Keratinocyte (primary cell): Measurements from ENCODE around the gene UBTFL1. TPM values are rescaled to one million over a fixed set of nuclear protein-coding genes. Genes with fewer than 3 reads are reported as not detected.
A peak's percentile ranks its signal among the peaks of the same experiment; 100 is the strongest.

ENCODE experiments used
- DNase-seq: peaks from one replicate; pipeline ENCODE4 v3.0.0-alpha.2; 2011; ENCODE audit warnings: low read depth, missing footprints, low spot score
- FAIRE-seq: peaks from 2 replicates; lab custom pipeline; 2011; peaks lifted over from hg19 to GRCh38; lab: Jason Lieb, UNC
- H2AFZ ChIP-seq: 2 replicates; pipeline ENCODE4 v1.6.0; 2012; ENCODE audit warnings: low read length, control low read depth, inconsistent platforms; ENCODE audit not compliant: control insufficient read depth
- H3K27ac ChIP-seq: 2 replicates; pipeline ENCODE4 v1.5.1; 2011; ENCODE audit warnings: low read length; ENCODE audit not compliant: control insufficient read depth, insufficient read depth
- H3K27me3 ChIP-seq: 3 replicates; pipeline ENCODE4 v1.6.0; 2011; ENCODE audit warnings: low read length; ENCODE audit not compliant: control insufficient read depth, insufficient read depth; ENCODE audit errors: extremely low read depth
- H3K36me3 ChIP-seq, 2 experiments: 2 replicates in 1 of 2; 3 replicates in 1 of 2; pipeline ENCODE4 v1.5.1; 2011; ENCODE audit warnings: low read length in 2 of 2, mild to moderate bottlenecking in 1 of 2; ENCODE audit not compliant: control insufficient read depth in 2 of 2, insufficient read depth in 2 of 2; ENCODE audit errors: extremely low read depth in 1 of 2
- H3K4me1 ChIP-seq: 3 replicates; pipeline ENCODE4 v1.5.1; 2011; ENCODE audit warnings: low read length; ENCODE audit not compliant: control insufficient read depth, insufficient read depth; ENCODE audit errors: extremely low read depth
- H3K4me2 ChIP-seq: 3 replicates; pipeline ENCODE4 v1.6.0; 2011; ENCODE audit warnings: low read depth, low read length; ENCODE audit not compliant: control insufficient read depth, insufficient read depth; ENCODE audit errors: extremely low read depth
- H3K4me3 ChIP-seq, 3 experiments: fragments of 200-600 bp in 1 of 3; sonication (generic) in 1 of 3; 2 replicates in 2 of 3; 3 replicates in 1 of 3; pipeline ENCODE4 v1.5.1; 2011 to 2016; ENCODE audit warnings: low read length in 3 of 3, mild to moderate bottlenecking in 3 of 3, control low read depth in 2 of 3, inconsistent platforms in 1 of 3, low read depth in 1 of 3, mixed read lengths in 1 of 3, mixed run types in 1 of 3, moderate library complexity in 1 of 3; ENCODE audit not compliant: control insufficient read depth in 2 of 3, insufficient read depth in 2 of 3; ENCODE audit errors: extremely low read depth in 1 of 3
- H3K79me2 ChIP-seq: 2 replicates; pipeline ENCODE4 v1.6.0; 2012; ENCODE audit warnings: low read length; ENCODE audit not compliant: control insufficient read depth, insufficient read depth
- H3K9ac ChIP-seq: 3 replicates; pipeline ENCODE4 v1.6.0; 2011; ENCODE audit warnings: low read length; ENCODE audit not compliant: control insufficient read depth, insufficient read depth; ENCODE audit errors: extremely low read depth
- H3K9me1 ChIP-seq: 3 replicates; pipeline ENCODE4 v1.6.0; 2011; ENCODE audit warnings: low read length; ENCODE audit not compliant: control insufficient read depth, insufficient read depth; ENCODE audit errors: extremely low read depth
- H3K9me3 ChIP-seq: 2 replicates; pipeline ENCODE4 v1.5.1; 2012; ENCODE audit warnings: low read depth, low read length; ENCODE audit not compliant: control insufficient read depth
- H4K20me1 ChIP-seq: 3 replicates; pipeline ENCODE4 v1.6.0; 2011; ENCODE audit warnings: low read length; ENCODE audit not compliant: control insufficient read depth, insufficient read depth; ENCODE audit errors: extremely low read depth
- EZH2 ChIP-seq: IDR thresholded peaks from one replicate; pipeline ENCODE4 v1.6.1; 2012; ENCODE audit warnings: inconsistent platforms, mild to moderate bottlenecking, low read length, moderate library complexity
- dilution Hi-C: fragments of 300-500 bp; cut with MboI; formaldehyde crosslinking; loops from one replicate; pipeline ENCODE4 v1.7.0; 2020; ENCODE audit warnings: low sequenced_read_pairs; ENCODE audit not compliant: extremely low pct_ligation_motif_present
- polyA plus RNA-seq, 5 experiments: library from polyadenylated mRNA; depleted of rRNA in 3 of 5; stranded (reverse) in 3 of 5; stranded (forward) in 1 of 5; unstranded in 1 of 5; fragments of >200 nt; gene quantifications; 1 replicate in 1 of 5; 2 replicates in 3 of 5; 3 replicates in 1 of 5; pipeline versions ENCODE4 v1.2.1 to v1.2.3, GENCODE V29; 2011 to 2012; ENCODE audit warnings: missing spikeins in 2 of 5, low read depth in 1 of 5, low replicate concordance in 1 of 5
- TF ChIP-seq, protein P1 (sequence below), 3 experiments: IDR thresholded peaks in 1 of 3; conservative IDR thresholded peaks in 1 of 3; optimal IDR thresholded peaks in 1 of 3; 2 replicates in 2 of 3; 3 replicates in 1 of 3; pipeline versions ENCODE3 to v1.5.1; 2011; ENCODE audit warnings: low read length in 3 of 3, mild to moderate bottlenecking in 3 of 3, moderate library complexity in 2 of 3, control low read depth in 1 of 3, inconsistent platforms in 1 of 3; ENCODE audit not compliant: insufficient read depth in 2 of 3; ENCODE audit errors: extremely low read depth in 1 of 3

UBTFL1 gene
- polyA plus RNA-seq, 1 donor (not counting 4 experiments of a cell fraction or from before 2014, with no cell fraction given): not detected

DNA sequence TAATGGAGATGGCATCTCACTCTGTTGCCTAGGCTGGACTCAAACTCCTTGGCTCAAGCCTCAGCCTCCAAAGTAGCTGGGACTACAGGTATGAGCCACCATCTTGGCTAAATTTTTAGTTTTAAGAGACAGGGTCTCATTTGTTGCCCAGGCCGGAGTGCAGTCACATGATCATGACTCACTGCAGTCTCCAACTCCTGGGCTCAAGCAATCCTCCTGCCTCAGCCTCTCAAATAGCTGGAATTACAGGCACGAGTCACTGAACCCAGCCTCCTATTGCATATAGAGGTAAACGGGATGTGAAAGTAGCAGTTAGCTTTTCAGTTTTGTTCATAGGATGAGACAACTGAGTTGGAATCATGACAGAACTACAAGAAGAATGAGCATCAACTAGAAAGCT, 39.2 kb downstream of the UBTFL1 start:
- no peak for FAIRE-seq
- H3K4me3 ChIP-seq: no peak overlapping the region
- TF ChIP-seq, protein P1, sequence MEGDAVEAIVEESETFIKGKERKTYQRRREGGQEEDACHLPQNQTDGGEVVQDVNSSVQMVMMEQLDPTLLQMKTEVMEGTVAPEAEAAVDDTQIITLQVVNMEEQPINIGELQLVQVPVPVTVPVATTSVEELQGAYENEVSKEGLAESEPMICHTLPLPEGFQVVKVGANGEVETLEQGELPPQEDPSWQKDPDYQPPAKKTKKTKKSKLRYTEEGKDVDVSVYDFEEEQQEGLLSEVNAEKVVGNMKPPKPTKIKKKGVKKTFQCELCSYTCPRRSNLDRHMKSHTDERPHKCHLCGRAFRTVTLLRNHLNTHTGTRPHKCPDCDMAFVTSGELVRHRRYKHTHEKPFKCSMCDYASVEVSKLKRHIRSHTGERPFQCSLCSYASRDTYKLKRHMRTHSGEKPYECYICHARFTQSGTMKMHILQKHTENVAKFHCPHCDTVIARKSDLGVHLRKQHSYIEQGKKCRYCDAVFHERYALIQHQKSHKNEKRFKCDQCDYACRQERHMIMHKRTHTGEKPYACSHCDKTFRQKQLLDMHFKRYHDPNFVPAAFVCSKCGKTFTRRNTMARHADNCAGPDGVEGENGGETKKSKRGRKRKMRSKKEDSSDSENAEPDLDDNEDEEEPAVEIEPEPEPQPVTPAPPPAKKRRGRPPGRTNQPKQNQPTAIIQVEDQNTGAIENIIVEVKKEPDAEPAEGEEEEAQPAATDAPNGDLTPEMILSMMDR (optimal IDR thresholded peaks at IDR 0.05 in 1 of 3, IDR thresholded peaks at IDR 0.05 in 1 of 3, conservative IDR thresholded peaks at IDR 0.05 in 1 of 3; ENCODE audit: extremely low read depth in 1 of 3, insufficient read depth in 2 of 3, low read length in 3 of 3): no peak
- TF ChIP-seq EZH2: no peak

DNA sequence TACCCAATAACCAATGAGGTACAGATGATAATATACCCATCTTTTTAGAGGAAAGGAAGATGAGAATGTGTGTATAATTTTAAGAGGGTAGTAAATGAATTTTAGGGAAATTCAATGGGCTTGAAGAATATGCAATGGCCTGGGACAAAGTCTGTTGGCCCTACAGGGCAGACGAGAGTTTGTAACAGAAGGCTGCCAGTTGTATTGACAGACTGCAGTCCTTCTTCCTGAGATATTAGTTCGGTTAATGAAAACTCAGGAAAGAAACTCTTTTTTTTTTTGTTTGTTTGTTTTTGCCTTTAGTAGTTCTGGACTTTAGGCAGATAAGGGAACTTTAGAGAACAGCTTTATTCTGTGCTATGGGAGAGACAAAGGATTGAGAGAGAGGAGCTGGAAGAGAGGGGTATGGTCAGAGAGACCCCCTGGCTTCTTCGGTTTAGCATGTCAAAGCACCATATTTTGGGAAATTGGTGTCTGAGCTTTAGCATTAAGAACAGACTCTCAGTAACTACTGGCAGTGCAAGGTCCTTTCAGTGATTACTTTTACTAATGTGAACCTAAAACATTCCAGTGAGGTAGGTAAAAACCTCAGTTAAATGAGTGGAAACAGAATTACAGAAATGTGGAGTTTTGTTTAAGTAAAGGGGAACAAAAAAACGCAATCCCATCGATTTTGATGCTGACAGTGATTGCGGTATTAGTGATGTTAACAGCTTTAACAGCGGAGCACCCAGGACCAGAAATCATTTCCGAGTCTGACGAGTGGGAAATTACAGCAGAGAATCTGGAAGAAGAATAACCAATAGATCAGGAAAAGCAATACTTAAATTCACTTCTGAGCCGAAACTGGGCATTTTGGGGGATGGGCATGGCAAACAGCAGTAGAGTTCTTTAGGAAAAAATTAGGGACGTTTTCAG, 48.1 kb downstream of the UBTFL1 start:
- FAIRE-seq: no peak
- dilution Hi-C loops: no loop called here
- H3K4me2 ChIP-seq: peak overlapping the region; percentile 81

More for the DNA sequence above, 39.2 kb downstream of the UBTFL1 start:
- H2AFZ ChIP-seq: no peak overlapping the region
- no peak for DNase-seq
- H3K9me3 ChIP-seq: no peaks in the 10 kb centered on the region
- no peaks in the 10 kb centered on the region for H3K9me1 ChIP-seq
- dilution Hi-C loops: no loop called here
- no peak overlapping the region for H3K27ac ChIP-seq
- H3K36me3 ChIP-seq: no peaks in the 10 kb centered on the region
- H3K4me2 ChIP-seq: no peak overlapping the region
- H3K27me3 ChIP-seq: no peaks in the 10 kb centered on the region
- H3K9ac ChIP-seq: no peak overlapping the region
- H4K20me1 ChIP-seq: no peaks in the 10 kb centered on the region
- H3K79me2 ChIP-seq: no peaks in the 10 kb centered on the region
- no peaks in the 10 kb centered on the region for H3K4me1 ChIP-seq

More for the DNA sequence above, 48.1 kb downstream of the UBTFL1 start:
- H3K9me3 ChIP-seq: no peaks in the 10 kb centered on the region
- H3K4me3 ChIP-seq: peak overlapping the region in 1 of 3 experiments; percentile 54
- H3K36me3 ChIP-seq: no peaks in the 10 kb centered on the region
- no peak for DNase-seq
- H3K4me1 ChIP-seq: peaks cover 7% of the 10 kb centered on the region
- H3K27ac ChIP-seq: no peak overlapping the region
- H3K27me3 ChIP-seq: peaks cover 20% of the 10 kb centered on the region
- H4K20me1 ChIP-seq: no peaks in the 10 kb centered on the region
- TF ChIP-seq EZH2: no peak
- TF ChIP-seq, protein P1 (optimal IDR thresholded peaks at IDR 0.05 in 1 of 3, IDR thresholded peaks at IDR 0.05 in 1 of 3, conservative IDR thresholded peaks at IDR 0.05 in 1 of 3; ENCODE audit: extremely low read depth in 1 of 3, insufficient read depth in 2 of 3, low read length in 3 of 3): no peak
- H3K9me1 ChIP-seq: no peaks in the 10 kb centered on the region
- no peak overlapping the region for H3K9ac ChIP-seq
- no peaks in the 10 kb centered on the region for H3K79me2 ChIP-seq
- peak overlapping the region; percentile 70 for H2AFZ ChIP-seq
